Kidney epithelial cell (primary cell): ENCODE results near the gene CAMTA1. TPM values are rescaled to one million over a fixed set of nuclear protein-coding genes. Genes with fewer than 3 reads are reported as not detected.

Source experiments
- DNase-seq: peaks from one replicate; pipeline ENCODE4 v3.0.0-alpha.2; 2010; ENCODE audit warnings: low read depth
- H3K27me3 ChIP-seq: 2 replicates; pipeline ENCODE4 v1.6.0; 2011; ENCODE audit warnings: low read length; ENCODE audit not compliant: control insufficient read depth, insufficient read depth
- H3K36me3 ChIP-seq: 2 replicates; pipeline ENCODE4 v1.5.1; 2011; ENCODE audit warnings: low read length; ENCODE audit not compliant: control insufficient read depth, insufficient read depth
- H3K4me3 ChIP-seq: 2 replicates; pipeline ENCODE4 v1.5.1; 2011; ENCODE audit warnings: low read depth, mild to moderate bottlenecking, control low read depth, low read length
- total RNA-seq: library from RNA; depleted of rRNA; stranded (reverse); fragments of >200 nt; gene quantifications from 2 replicates; pipeline ENCODE4 v1.2.3, GENCODE V29; 2015
- TF ChIP-seq, protein P1 (sequence below): IDR thresholded peaks from 2 replicates; pipeline ENCODE4 v1.5.1; 2011; ENCODE audit warnings: mild to moderate bottlenecking, moderate library complexity, low read length, control low read depth, inconsistent platforms; ENCODE audit not compliant: insufficient read depth, poor library complexity, severe bottlenecking

The CAMTA1 gene
- total RNA-seq, 1 donor from 2014 or later, result 76.5 TPM

- Histone ChIP-seq H3K36me3 (no peaks in the 10 kb centered on the region), H3K4me3 (no peak overlapping the region), H3K27me3 (no peaks in the 10 kb centered on the region)
- TF ChIP-seq, protein P1, sequence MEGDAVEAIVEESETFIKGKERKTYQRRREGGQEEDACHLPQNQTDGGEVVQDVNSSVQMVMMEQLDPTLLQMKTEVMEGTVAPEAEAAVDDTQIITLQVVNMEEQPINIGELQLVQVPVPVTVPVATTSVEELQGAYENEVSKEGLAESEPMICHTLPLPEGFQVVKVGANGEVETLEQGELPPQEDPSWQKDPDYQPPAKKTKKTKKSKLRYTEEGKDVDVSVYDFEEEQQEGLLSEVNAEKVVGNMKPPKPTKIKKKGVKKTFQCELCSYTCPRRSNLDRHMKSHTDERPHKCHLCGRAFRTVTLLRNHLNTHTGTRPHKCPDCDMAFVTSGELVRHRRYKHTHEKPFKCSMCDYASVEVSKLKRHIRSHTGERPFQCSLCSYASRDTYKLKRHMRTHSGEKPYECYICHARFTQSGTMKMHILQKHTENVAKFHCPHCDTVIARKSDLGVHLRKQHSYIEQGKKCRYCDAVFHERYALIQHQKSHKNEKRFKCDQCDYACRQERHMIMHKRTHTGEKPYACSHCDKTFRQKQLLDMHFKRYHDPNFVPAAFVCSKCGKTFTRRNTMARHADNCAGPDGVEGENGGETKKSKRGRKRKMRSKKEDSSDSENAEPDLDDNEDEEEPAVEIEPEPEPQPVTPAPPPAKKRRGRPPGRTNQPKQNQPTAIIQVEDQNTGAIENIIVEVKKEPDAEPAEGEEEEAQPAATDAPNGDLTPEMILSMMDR, result no peak
- DNase-seq, result no peak
Observed at GRCh38 chr1:7778133-7778628, 992.9 kb downstream of the CAMTA1 start.

DNA sequence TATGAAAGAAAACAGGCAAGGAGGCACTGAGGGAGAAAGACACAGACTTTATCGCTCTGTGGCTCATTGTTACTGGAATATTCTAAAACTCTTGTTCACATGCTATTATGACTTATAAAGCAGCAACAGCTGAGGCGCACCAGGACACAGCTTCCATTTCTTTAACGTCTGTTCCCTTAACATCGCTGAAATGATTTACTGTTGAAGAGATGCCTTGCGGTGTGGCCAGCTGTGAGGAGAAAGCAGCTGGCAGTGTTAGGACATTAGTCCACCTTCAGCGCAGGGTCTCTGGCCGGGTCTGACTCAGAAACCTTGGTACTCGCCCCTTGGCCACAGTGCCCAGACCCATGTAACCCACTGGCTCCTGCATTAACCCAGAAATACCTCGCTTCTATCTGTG lies 995.7 kb downstream of the CAMTA1 start:
- no peak for DNase-seq
- H3K36me3 ChIP-seq, result no peaks in the 10 kb centered on the region
- TF ChIP-seq, protein P1, result no peak
- no peak overlapping the region for H3K4me3 ChIP-seq
- no peaks in the 10 kb centered on the region for H3K27me3 ChIP-seq

GRCh38 chr1:7781501-7781900 lies 996.2 kb downstream of the CAMTA1 start:
- H3K27me3 ChIP-seq, result no peaks in the 10 kb centered on the region
- no peak overlapping the region for H3K4me3 ChIP-seq
- TF ChIP-seq, protein P1, result no peak
- no peaks in the 10 kb centered on the region for H3K36me3 ChIP-seq
- DNase-seq, result no peak

DNA sequence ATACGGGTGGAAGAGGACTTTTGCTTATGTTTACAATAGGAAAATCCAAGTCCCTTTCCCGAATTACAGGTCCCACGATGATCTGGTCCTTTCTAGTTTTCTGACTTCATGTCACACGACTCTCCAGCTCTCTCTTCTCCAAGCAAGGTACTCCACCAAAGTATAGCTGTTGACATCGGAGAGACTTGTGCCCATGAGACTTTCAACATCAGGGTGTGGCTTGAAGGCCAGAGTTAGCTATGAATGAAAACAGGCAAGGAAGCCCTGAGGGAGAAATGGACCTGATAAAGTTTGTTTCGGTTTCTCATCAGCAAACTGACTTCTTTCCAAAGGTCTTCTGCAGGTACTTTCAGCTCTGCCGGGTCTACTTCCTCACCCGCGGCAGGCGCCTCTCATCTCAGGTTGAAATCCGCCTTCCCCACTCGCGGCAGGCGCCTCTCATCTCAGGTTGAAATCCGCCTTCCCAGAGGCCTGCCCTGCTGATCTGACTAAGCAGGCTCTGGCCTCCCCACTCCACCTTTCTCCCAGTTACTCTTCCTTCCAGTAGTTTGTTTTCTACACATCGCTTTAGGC lies 996.8 kb downstream of the CAMTA1 start:
- Histone ChIP-seq H3K4me3 (no peak overlapping the region), H3K36me3 (no peaks in the 10 kb centered on the region), H3K27me3 (no peaks in the 10 kb centered on the region)
- no peak for DNase-seq
- TF ChIP-seq, protein P1, result no peak

DNA sequence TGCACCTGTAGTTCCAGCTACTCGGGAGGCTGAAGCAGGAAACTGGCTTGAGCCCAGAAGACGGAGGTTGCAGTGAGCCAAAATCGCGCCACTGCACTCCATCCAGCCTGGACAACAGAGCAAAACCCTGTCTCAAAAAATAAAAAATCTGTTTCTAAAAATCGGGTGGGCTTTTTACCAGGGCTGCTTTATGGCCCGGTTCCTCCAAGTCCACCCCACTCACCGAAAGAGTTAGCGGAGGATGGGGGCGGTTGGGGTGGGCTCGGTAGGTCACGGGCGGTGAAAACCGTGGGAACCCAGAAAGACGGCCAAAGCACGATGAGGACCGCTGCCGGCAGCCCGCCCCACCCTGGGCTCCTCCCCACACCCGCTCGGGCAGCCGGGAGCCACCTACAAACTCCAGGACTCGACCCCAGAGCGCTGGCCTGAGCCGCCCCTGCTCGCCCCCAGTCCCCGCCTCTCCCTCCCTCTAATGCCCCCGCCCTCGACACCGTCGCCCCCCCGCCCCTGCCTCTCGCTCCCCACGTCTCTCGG lies 998.0 kb downstream of the CAMTA1 start:
- H3K27me3 ChIP-seq, result no peaks in the 10 kb centered on the region
- H3K36me3 ChIP-seq, result no peaks in the 10 kb centered on the region
- TF ChIP-seq, protein P1, result no peak
- peak overlapping the region; percentile 55 for H3K4me3 ChIP-seq
- no peak for DNase-seq
